WERI-Rb-1 (cell line): Measurements from ENCODE around the gene CSPG5.

Source experiments
- DNase-seq: peaks from one replicate; pipeline ENCODE4 v3.0.0-alpha.2; 2020
- H3K27ac ChIP-seq: fragments of 250-450 bp; sonication (Bioruptor Pico); 2 replicates; pipeline ENCODE4 v1.5.1; 2020; ENCODE audit warnings: mild to moderate bottlenecking, moderate library complexity
- H3K27me3 ChIP-seq: fragments of 250-450 bp; sonication (Bioruptor Pico); 2 replicates; pipeline ENCODE4 v1.5.1; 2021; ENCODE audit warnings: mild to moderate bottlenecking, low read depth, moderate library complexity; ENCODE audit not compliant: insufficient read depth, severe bottlenecking
- H3K36me3 ChIP-seq: fragments of 250-450 bp; sonication (Bioruptor Pico); 2 replicates; pipeline ENCODE4 v1.5.1; 2020; ENCODE audit warnings: mild to moderate bottlenecking, moderate library complexity
- H3K4me3 ChIP-seq: 2 replicates; pipeline ENCODE4 v1.5.1; 2011; ENCODE audit warnings: low read depth, mild to moderate bottlenecking, control low read depth, low read length
- H3K9me3 ChIP-seq: fragments of 250-450 bp; sonication (Bioruptor Pico); 2 replicates; pipeline ENCODE4 v1.5.1; 2021; ENCODE audit warnings: mild to moderate bottlenecking, moderate library complexity; ENCODE audit not compliant: severe bottlenecking
- TF ChIP-seq, protein P1 (sequence below): IDR thresholded peaks from 2 replicates; pipeline ENCODE4 v1.5.1; 2011; ENCODE audit warnings: low read depth, mild to moderate bottlenecking, control low read depth, inconsistent platforms, low read length

Gene CSPG5

DNA sequence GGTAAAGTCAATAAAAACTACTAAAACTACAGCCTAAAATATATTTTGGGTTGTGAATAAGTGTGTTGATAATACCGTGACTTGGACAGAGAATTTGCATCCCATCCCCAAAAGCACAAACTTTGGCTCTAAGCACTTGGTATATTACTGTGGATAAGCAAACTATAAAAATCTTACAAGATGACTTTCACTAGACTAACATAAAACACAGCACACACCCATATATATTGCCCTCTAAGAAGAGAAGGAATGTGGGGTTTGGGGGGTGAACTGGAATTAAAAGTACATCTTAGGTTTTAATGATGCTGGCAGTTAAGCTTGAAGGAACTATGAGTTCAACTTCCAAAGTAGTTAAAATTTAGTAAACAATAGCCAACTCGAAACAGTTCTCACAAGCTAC lies 28.7 kb upstream of the CSPG5 start:
- H3K27ac ChIP-seq = no peak overlapping the region
- H3K9me3 ChIP-seq = no peaks in the 10 kb centered on the region
- TF ChIP-seq, protein P1, sequence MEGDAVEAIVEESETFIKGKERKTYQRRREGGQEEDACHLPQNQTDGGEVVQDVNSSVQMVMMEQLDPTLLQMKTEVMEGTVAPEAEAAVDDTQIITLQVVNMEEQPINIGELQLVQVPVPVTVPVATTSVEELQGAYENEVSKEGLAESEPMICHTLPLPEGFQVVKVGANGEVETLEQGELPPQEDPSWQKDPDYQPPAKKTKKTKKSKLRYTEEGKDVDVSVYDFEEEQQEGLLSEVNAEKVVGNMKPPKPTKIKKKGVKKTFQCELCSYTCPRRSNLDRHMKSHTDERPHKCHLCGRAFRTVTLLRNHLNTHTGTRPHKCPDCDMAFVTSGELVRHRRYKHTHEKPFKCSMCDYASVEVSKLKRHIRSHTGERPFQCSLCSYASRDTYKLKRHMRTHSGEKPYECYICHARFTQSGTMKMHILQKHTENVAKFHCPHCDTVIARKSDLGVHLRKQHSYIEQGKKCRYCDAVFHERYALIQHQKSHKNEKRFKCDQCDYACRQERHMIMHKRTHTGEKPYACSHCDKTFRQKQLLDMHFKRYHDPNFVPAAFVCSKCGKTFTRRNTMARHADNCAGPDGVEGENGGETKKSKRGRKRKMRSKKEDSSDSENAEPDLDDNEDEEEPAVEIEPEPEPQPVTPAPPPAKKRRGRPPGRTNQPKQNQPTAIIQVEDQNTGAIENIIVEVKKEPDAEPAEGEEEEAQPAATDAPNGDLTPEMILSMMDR = no peak
- no peak overlapping the region for H3K4me3 ChIP-seq
- H3K27me3 ChIP-seq = no peaks in the 10 kb centered on the region
- no peak for DNase-seq
- H3K36me3 ChIP-seq = peaks cover 84% of the 10 kb centered on the region

GRCh38 chr3:47606165-47606564 lies 27.5 kb upstream of the CSPG5 start:
- H3K9me3 ChIP-seq = no peaks in the 10 kb centered on the region
- no peak for DNase-seq
- H3K27me3 ChIP-seq = no peaks in the 10 kb centered on the region
- H3K4me3 ChIP-seq = no peak overlapping the region
- no peak overlapping the region for H3K27ac ChIP-seq
- TF ChIP-seq, protein P1 = no peak
- H3K36me3 ChIP-seq = peaks cover 80% of the 10 kb centered on the region

- no peak for DNase-seq
- TF ChIP-seq, protein P1 = no peak
- Histone ChIP-seq H3K27ac (no peak overlapping the region), H3K36me3 (peaks cover 77% of the 10 kb centered on the region), H3K4me3 (no peak overlapping the region), H3K27me3 (no peaks in the 10 kb centered on the region), H3K9me3 (no peaks in the 10 kb centered on the region)
Measured at GRCh38 chr3:47605652-47606051, 27.0 kb upstream of the CSPG5 start.

- Histone ChIP-seq H3K27ac (no peak overlapping the region), H3K9me3 (no peaks in the 10 kb centered on the region), H3K4me3 (no peak overlapping the region), H3K36me3 (peaks cover 76% of the 10 kb centered on the region), H3K27me3 (no peaks in the 10 kb centered on the region)
- TF ChIP-seq, protein P1 = no peak
- DNase-seq = no peak
Measured at GRCh38 chr3:47604145-47604544, 25.5 kb upstream of the CSPG5 start.

- H3K27me3 ChIP-seq = no peaks in the 10 kb centered on the region
- no peaks in the 10 kb centered on the region for H3K9me3 ChIP-seq
- TF ChIP-seq, protein P1 = no peak
- no peak overlapping the region for H3K27ac ChIP-seq
- peaks cover 76% of the 10 kb centered on the region for H3K36me3 ChIP-seq
- no peak for DNase-seq
- no peak overlapping the region for H3K4me3 ChIP-seq
Measured at GRCh38 chr3:47603332-47603731, 24.7 kb upstream of the CSPG5 start.

DNA sequence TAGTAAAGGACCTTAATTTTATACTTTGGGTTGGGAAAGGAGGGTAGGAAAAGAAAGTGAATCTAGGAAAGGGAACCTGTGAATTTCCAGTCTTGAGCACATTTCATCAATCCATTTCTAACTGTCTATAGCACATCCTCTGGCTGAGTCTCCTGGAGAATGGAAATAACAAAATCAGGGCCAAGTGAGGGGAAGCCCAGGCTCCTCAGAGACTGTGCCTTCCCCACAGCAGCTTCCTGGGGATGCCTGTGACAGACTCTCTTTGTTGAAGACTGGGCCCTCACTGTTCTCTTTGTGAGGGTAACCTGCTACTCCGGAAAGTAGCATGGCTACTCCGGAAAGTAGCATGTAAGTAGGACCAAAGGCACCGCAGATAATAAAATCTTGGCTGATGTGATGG lies 22.6 kb upstream of the CSPG5 start:
- Histone ChIP-seq H3K27ac (no peak overlapping the region), H3K9me3 (no peaks in the 10 kb centered on the region), H3K27me3 (no peaks in the 10 kb centered on the region), H3K36me3 (peaks cover 71% of the 10 kb centered on the region), H3K4me3 (no peak overlapping the region)
- TF ChIP-seq, protein P1 = no peak
- no peak for DNase-seq
